GM21390 (cell line): Measurements from ENCODE around the gene M1AP.

Experiments
- ATAC-seq: cut with Tn5 transposase; IDR thresholded peaks from one replicate; pipeline ENCODE4 v1.9.1; 2021; ENCODE audit not compliant: unreplicated experiment

M1AP gene

DNA sequence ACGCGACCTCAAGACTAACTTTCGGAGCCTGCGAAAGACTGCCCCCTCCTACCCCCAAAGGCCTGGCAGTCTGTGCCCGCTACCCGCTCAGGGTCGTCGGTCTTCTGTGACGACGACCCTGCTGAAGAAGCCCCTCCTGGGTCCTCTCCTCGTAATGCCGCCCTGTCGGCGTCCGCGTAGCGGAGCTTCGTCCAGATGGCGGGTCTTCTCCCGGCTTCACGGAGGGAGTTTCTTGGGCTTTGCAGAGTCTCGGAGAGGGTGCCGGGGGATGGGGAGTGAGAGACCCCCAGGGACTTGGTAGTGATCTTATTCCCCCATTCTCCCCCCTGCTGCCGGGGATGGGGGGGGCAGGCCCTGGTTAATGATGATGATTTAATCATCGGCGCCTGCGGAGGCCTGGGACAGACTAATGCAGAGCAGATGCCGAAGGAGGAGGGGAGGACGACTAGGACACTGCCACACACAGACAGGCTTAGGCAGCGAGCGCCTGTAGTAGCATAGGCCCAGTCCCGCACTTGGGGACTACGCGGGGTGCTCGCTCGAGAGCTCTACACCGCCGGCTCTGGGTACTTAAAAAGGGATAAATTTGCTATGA, 140.1 kb downstream of the M1AP start:
- ATAC-seq = no peak
